Measurements from ENCODE around the gene NCAPH2. TPM values are rescaled to one million over a fixed set of nuclear protein-coding genes. Genes with fewer than 3 reads are reported as not detected.

Gene NCAPH2
- total and polyA plus RNA-seq, 9 of the 15 experiments (the other 6 are each of a cell fraction or from before 2014, with no cell fraction given) = 3.6 to 88.6 (median 32.4) TPM

DNA sequence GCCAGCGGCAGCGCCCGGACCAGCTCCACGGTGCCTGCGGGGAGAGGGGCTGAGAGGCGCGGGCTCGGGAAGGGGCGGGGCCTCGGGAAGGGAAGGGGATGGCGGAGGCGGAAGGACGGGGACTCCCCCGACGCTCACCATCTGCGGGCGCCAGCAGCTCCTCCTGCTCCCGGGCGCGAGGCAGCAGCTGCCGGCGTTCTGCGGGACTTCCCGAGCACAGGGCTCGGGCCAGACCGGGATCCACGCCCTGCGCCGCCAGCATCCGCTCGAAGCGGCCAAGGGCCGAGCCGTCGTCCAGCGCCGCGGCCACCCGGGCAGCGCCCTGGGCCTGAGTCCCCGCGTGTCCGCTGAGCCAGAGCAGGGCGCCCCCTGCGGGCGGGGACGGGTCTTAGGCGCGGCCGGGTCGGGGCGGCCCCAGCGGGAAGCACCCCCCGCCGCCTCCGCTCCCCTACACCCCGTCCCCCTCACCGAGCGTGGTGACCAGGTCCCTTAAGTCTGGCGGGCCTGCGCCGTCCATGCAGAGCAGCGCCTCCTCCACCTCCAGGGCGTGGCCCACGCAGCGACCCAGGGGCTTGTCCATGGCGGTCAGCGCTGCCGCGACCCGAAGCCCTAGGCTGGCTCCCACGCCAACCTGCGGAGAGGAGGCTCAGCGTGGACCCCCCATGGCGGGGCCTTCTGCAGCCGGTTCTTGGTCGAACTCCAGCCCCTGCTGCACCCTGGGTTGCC lies 18.2 kb downstream of the NCAPH2 start (continued):
- TF ChIP-seq TSHZ1 (CRISPR knock-in tag; IDR thresholded peaks at IDR 0.05) (no peak), NFYB (IDR thresholded peaks at IDR 0.05; ENCODE audit: extremely low read depth, insufficient read length) (no peak), GTF2E2 (tag; IDR thresholded peaks at IDR 0.05) (no peak), MXI1 (IDR thresholded peaks at IDR 0.05; ENCODE audit: low read depth, low read length) (no peak), ZFP1 (CRISPR knock-in tag; IDR thresholded peaks at IDR 0.05) (no peak), NR2C1 (IDR thresholded peaks at IDR 0.05) (no peak), NR2C1 (tag; IDR thresholded peaks at IDR 0.05) (peak; percentile 20; the same call in 1 of the 2 replicates), PREB (CRISPR knock-in tag; IDR thresholded peaks at IDR 0.05) (no peak), GATAD2A (IDR thresholded peaks at IDR 0.05) (no peak), FOXA1 (IDR thresholded peaks at IDR 0.05; ENCODE audit: borderline replicate concordance) (no peak), HLTF (IDR thresholded peaks at IDR 0.05) (no peak), PML (IDR thresholded peaks at IDR 0.05; ENCODE audit: low read length) (no peak), ZNF124 (CRISPR knock-in tag; IDR thresholded peaks at IDR 0.05) (no peak), DMBX1 (CRISPR knock-in tag; IDR thresholded peaks at IDR 0.05; ENCODE audit: borderline replicate concordance) (0 out of 2 replicates have a peak, but pooled peaks have one; percentile 36), PHB2 (IDR thresholded peaks at IDR 0.05; ENCODE audit: low read depth) (no peak), MEF2A (IDR thresholded peaks at IDR 0.05; ENCODE audit: control insufficient read depth, low read depth, low read length) (no peak), DDX20 (tag; IDR thresholded peaks at IDR 0.05; ENCODE audit: low read depth) (no peak), CBX5 (IDR thresholded peaks at IDR 0.05; ENCODE audit: borderline replicate concordance, low read depth) (no peak), ZNF436 (CRISPR knock-in tag; IDR thresholded peaks at IDR 0.05) (no peak), ZNF785 (CRISPR knock-in tag; IDR thresholded peaks at IDR 0.05) (no peak), SP1 (CRISPR knock-in tag; IDR thresholded peaks at IDR 0.05) (peak; percentile 50; the same call in 1 of the 2 replicates), MIER1 (IDR thresholded peaks at IDR 0.05; ENCODE audit: low read depth) (no peak), SMC3 (conservative IDR thresholded peaks at IDR 0.05; ENCODE audit: insufficient read depth, low read depth, low read length) (no peak), RHOXF2B (CRISPR knock-in tag; conservative IDR thresholded peaks at IDR 0.05) (no peak)
- TF ChIP-seq, protein P1, sequence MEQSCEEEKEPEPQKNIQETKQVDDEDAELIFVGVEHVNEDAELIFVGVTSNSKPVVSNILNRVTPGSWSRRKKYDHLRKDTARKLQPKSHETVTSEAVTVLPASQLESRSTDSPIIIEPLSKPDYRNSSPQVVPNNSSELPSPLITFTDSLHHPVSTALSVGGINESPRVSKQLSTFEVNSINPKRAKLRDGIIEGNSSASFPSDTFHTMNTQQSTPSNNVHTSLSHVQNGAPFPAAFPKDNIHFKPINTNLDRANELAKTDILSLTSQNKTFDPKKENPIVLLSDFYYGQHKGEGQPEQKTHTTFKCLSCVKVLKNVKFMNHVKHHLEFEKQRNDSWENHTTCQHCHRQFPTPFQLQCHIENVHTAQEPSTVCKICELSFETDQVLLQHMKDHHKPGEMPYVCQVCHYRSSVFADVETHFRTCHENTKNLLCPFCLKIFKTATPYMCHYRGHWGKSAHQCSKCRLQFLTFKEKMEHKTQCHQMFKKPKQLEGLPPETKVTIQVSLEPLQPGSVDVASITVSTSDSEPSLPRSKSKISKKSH (CRISPR knock-in tag; IDR thresholded peaks at IDR 0.05) = no peak
